Activated T-helper 1 cell treated with anti-CD3 and anti-CD28 coated beads, Interleukin-12 subunit alpha, Interleukin-12 subunit beta, Interleukin-2, Interleukin-4 antibody, amounts not matched to agents 30 ng/mL and 10 ng/mL and 1 ng/mL, durations not matched to agents 14 hours and 24 hours and 36 hours (primary cell): ENCODE data around the gene ENAH. TPM values are rescaled to one million over a fixed set of nuclear protein-coding genes. Genes with fewer than 3 reads are reported as not detected.

Experiments used
- DNase-seq: peaks from one replicate; pipeline ENCODE4 v3.0.0; 2021; ENCODE audit warnings: low spot score
- H3K27ac Mint-ChIP-seq: one replicate; pipeline ENCODE4 v1.8.0; 2021; ENCODE audit warnings: mild to moderate bottlenecking, mixed read lengths
- H3K27me3 Mint-ChIP-seq: one replicate; pipeline ENCODE4 v1.8.0; 2022; ENCODE audit warnings: mild to moderate bottlenecking, moderate library complexity, mixed read lengths; ENCODE audit not compliant: insufficient read depth
- H3K36me3 Mint-ChIP-seq: one replicate; pipeline ENCODE4 v1.8.0; 2021; ENCODE audit warnings: low read depth, mixed read lengths
- H3K4me1 Mint-ChIP-seq: one replicate; pipeline ENCODE4 v1.8.0; 2021; ENCODE audit warnings: low read depth, mixed read lengths
- H3K4me3 Mint-ChIP-seq: one replicate; pipeline ENCODE4 v1.8.0; 2021; ENCODE audit warnings: mild to moderate bottlenecking, moderate library complexity, mixed read lengths
- H3K9me3 Mint-ChIP-seq: one replicate; pipeline ENCODE4 v1.8.0; 2021; ENCODE audit warnings: mixed read lengths
- intact Hi-C: fragments of 100-400 bp; cut with micrococcal nuclease; formaldehyde crosslinking; loops from one replicate; pipeline ENCODE4 v1.15.1; 2024
- total RNA-seq: library from RNA; stranded (reverse); gene quantifications from 2 replicates; pipeline ENCODE4 v1.2.3, GENCODE V29; 2022

The ENAH gene
- total RNA-seq, 1 donor from 2014 or later, result 0.23 TPM

DNA sequence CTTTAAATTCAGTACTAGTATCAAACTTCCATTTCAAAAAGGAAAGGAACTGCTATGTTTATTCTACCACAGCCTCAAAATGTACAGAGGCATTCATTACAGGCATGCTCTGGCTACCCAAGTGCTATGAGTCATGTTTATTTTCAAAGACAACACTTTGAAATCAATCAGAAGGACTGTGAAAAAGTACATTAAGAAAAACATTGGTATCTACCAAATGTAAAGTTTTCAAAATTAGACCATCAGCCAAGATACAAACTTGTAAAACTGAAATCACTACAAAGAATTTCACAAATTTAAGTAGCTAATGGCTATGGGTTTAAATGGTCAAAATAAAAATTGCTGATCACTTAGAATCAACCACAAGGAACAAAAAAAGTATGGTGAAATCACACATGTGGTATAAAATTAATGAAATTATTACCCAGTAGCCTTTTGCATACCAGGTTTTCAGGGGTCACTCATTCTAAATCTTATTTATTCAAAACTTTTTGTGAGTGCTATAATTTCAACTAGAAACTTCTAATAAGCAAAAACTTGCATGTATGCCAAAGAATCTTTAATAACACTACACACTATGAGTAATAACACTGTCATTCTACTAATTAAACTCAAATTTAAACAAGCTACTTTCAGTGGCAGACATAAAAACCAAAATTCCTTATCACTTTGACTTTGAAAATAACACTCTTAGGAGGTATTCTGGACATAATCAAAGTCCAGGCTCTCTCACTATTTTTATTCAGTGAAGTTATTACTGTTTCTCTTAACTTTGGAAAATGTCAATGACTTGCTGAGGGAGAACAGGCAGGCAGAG lies 49.2 kb downstream of the ENAH start:
- Mint-ChIP-seq H3K27me3 (peaks cover 12% of the 10 kb centered on the region), H3K27ac (no peak overlapping the region), H3K9me3 (no peaks in the 10 kb centered on the region), H3K4me3 (no peak overlapping the region), H3K4me1 (no peaks in the 10 kb centered on the region), H3K36me3 (no peaks in the 10 kb centered on the region)
- DNase-seq, result no peak
- intact Hi-C loops, result no loop called here

- H3K4me3 Mint-ChIP-seq, result no peak overlapping the region
These were observed 50.2 kb downstream of the ENAH start for GRCh38 chr1:225602590-225603206.

DNA sequence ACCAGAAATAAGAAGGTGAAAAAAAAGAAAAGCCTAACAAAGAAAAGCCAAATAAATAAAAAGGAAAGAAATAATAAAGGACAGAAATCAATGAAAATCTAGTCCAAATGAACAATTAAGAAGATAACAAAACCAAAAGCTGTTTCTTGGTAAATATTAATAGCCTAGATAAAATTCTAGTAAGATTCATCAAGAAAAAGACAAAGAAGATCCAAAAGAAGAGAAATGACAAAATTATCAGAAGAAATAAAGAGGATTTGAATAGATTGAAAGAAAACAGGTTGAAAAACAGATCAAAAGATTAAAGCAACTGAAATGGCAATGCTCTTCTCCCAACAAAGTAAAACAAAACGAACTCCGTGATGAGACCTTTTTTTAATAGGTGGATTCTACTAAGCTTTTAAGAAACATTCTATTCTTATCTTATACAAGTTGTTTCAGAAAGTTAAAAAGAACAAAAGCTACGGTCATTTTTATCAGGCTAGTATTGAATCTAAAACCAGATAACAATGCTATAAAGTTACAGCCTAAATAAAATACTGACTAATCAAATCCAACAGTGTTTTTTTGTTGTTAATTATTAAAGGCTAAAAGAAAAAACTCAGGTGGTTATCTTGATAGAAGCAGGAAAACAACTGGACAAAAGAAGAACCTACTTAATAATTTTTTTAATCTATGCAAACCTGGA lies 50.9 kb downstream of the ENAH start:
- H3K36me3 Mint-ChIP-seq, result no peaks in the 10 kb centered on the region
- intact Hi-C loops, result no loop called here
- H3K4me1 Mint-ChIP-seq, result no peaks in the 10 kb centered on the region
- no peak for DNase-seq
- H3K4me3 Mint-ChIP-seq, result no peak overlapping the region
- H3K27me3 Mint-ChIP-seq, result peaks cover 10% of the 10 kb centered on the region
- no peaks in the 10 kb centered on the region for H3K9me3 Mint-ChIP-seq
- H3K27ac Mint-ChIP-seq, result no peak overlapping the region

More at GRCh38 chr1:225602590-225603206, 50.2 kb downstream of the ENAH start:
- peaks cover 10% of the 10 kb centered on the region for H3K27me3 Mint-ChIP-seq
- H3K4me1 Mint-ChIP-seq, result no peaks in the 10 kb centered on the region
- no peak overlapping the region for H3K27ac Mint-ChIP-seq
- no peak for DNase-seq
- intact Hi-C loops, result no loop called here
- H3K9me3 Mint-ChIP-seq, result no peaks in the 10 kb centered on the region
- no peaks in the 10 kb centered on the region for H3K36me3 Mint-ChIP-seq

- DNase-seq, result no peak
- intact Hi-C loops, result no loop called here
- Mint-ChIP-seq H3K27ac (no peak overlapping the region), H3K4me1 (no peaks in the 10 kb centered on the region), H3K36me3 (no peaks in the 10 kb centered on the region), H3K27me3 (peaks cover 17% of the 10 kb centered on the region), H3K9me3 (no peaks in the 10 kb centered on the region), H3K4me3 (no peak overlapping the region)
These were observed 54.1 kb downstream of the ENAH start for GRCh38 chr1:225598847-225599246.

DNA sequence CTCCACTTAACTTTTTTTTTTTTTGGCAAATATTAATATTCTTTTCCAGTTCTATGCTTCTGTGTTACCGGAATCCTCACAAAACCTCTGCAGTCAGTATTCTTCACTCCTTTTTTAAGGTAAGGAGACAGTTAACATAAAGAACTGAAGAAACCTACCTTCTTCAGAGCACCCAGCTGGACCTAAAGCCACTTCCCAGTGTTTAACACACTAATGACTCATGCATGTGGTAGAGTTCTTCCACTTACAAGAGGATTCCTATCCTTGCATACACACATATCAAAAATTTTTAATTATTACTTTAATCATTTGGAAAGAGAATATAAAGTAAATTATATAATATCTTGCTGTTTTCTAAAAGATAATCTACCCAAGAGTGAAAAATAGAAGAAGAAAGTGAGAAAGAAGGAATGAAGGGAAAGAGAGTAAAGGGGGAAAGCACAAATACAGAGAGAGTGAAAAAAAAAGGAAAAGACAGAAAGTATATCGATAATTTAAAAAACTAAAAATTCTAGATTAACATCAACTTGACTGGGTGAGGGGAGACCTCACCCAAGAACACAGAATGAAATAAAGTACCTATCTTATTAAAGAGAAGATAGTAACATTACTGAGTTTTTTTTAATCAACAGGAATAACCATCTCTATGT lies 54.9 kb downstream of the ENAH start:
- no peaks in the 10 kb centered on the region for H3K4me1 Mint-ChIP-seq
- no peak overlapping the region for H3K4me3 Mint-ChIP-seq
- H3K27ac Mint-ChIP-seq, result no peak overlapping the region
- H3K36me3 Mint-ChIP-seq, result no peaks in the 10 kb centered on the region
- peaks cover 14% of the 10 kb centered on the region for H3K27me3 Mint-ChIP-seq
- intact Hi-C loops, result no loop called here
- no peaks in the 10 kb centered on the region for H3K9me3 Mint-ChIP-seq
- no peak for DNase-seq

- no peaks in the 10 kb centered on the region for H3K9me3 Mint-ChIP-seq
- no peak for DNase-seq
- no peak overlapping the region for H3K27ac Mint-ChIP-seq
- no peaks in the 10 kb centered on the region for H3K4me1 Mint-ChIP-seq
- H3K4me3 Mint-ChIP-seq, result no peak overlapping the region
- no peaks in the 10 kb centered on the region for H3K36me3 Mint-ChIP-seq
- peaks cover 8% of the 10 kb centered on the region for H3K27me3 Mint-ChIP-seq
- intact Hi-C loops, result no loop called here
These were observed 56.2 kb downstream of the ENAH start for GRCh38 chr1:225596736-225597135.

DNA sequence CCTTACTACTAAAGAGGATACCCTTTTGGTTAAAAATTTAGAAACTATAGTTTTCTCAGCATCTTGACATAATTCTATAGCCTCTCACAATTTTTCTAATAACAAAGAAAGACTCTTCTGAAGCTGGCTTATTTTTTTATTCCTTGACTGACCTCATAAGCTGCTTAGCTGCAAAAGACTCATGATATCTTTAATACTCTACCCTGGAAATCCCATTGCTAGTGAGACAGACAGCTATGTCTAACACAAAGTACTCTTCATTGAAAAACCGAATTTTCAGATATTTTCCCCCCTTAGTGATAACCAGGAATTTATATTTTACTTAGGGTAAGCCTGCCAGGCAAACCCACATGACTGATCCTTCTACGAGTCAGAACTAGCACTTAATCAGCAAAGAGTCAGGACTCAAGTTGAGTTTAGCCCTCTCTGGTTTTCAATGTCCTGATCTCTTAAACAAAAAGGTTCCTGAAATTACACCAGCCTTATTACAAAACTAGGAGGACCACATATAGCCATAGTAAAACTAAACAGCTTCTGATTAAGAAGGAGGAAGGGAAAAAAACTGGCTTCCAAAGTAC lies 56.9 kb downstream of the ENAH start:
- Mint-ChIP-seq H3K27ac (no peak overlapping the region), H3K9me3 (no peaks in the 10 kb centered on the region), H3K27me3 (peaks cover 7% of the 10 kb centered on the region), H3K4me1 (no peaks in the 10 kb centered on the region), H3K36me3 (no peaks in the 10 kb centered on the region), H3K4me3 (no peak overlapping the region)
- intact Hi-C loops, result no loop called here
- no peak for DNase-seq

DNA sequence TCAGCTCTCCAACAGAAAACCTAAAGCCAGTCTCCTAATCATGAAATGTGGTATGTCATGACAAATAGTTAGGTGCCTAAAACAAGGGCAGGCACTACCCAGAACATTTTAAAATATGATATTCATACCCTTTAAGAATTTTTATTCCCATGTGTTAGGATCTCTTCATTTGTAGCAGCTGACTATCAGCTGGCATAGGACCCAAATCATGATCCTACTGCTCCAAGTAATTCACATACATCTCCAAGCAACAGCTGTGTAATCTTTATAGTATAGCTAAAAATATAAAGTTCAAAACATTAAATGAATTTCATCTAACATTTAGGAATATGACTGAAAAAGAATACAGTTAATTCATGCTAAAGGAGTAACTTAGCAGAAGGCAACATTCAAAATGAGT lies 57.5 kb downstream of the ENAH start:
- intact Hi-C loops, result no loop called here
- Mint-ChIP-seq H3K4me3 (no peak overlapping the region), H3K27ac (no peak overlapping the region), H3K36me3 (no peaks in the 10 kb centered on the region), H3K4me1 (no peaks in the 10 kb centered on the region), H3K9me3 (no peaks in the 10 kb centered on the region), H3K27me3 (peaks cover 7% of the 10 kb centered on the region)
- DNase-seq, result no peak

- Mint-ChIP-seq H3K27ac (no peak overlapping the region), H3K36me3 (no peaks in the 10 kb centered on the region)
These were observed 59.5 kb downstream of the ENAH start for GRCh38 chr1:225593414-225593813.

GRCh38 chr1:225592362-225593025 lies 60.4 kb downstream of the ENAH start:
- H3K36me3 Mint-ChIP-seq, result no peaks in the 10 kb centered on the region
- no peak overlapping the region for H3K4me3 Mint-ChIP-seq
- H3K27ac Mint-ChIP-seq, result no peak overlapping the region
- no peak for DNase-seq
- intact Hi-C loops, result no loop called here
- H3K4me1 Mint-ChIP-seq, result no peaks in the 10 kb centered on the region
- peaks cover 14% of the 10 kb centered on the region for H3K27me3 Mint-ChIP-seq
- no peaks in the 10 kb centered on the region for H3K9me3 Mint-ChIP-seq

More at GRCh38 chr1:225593414-225593813, 59.5 kb downstream of the ENAH start:
- H3K9me3 Mint-ChIP-seq, result no peaks in the 10 kb centered on the region
- no peak for DNase-seq
- H3K4me3 Mint-ChIP-seq, result no peak overlapping the region
- peaks cover 7% of the 10 kb centered on the region for H3K27me3 Mint-ChIP-seq
- intact Hi-C loops, result no loop called here
- no peaks in the 10 kb centered on the region for H3K4me1 Mint-ChIP-seq

- Mint-ChIP-seq H3K27me3 (peaks cover 20% of the 10 kb centered on the region), H3K9me3 (no peaks in the 10 kb centered on the region), H3K4me1 (no peaks in the 10 kb centered on the region), H3K4me3 (no peak overlapping the region), H3K36me3 (no peaks in the 10 kb centered on the region), H3K27ac (no peak overlapping the region)
- intact Hi-C loops, result no loop called here
- DNase-seq, result no peak
These were observed 65.6 kb downstream of the ENAH start for GRCh38 chr1:225587310-225587709.

DNA sequence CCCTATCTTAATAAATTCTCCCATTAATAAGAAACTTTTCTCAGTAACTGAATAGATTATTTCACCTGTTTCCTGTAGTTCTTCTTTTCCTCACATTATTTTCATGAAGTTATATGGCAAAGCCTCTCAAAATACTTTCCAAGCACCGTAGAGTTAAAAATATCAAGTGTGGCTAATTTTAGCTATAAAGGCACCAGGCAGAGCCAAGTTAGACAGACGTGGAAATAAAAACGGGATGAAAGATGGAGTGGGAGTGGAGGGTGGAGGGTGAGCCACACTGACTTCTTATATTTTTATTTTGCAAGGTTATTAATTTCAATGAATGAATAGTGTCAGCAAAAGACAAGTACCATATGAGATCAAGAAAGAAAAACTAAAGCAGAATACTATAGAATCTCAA lies 71.7 kb downstream of the ENAH start:
- Mint-ChIP-seq H3K4me1 (no peaks in the 10 kb centered on the region), H3K36me3 (no peaks in the 10 kb centered on the region)
- DNase-seq, result no peak

More for the DNA sequence above, 71.7 kb downstream of the ENAH start:
- intact Hi-C loops, result no loop called here
- H3K4me3 Mint-ChIP-seq, result no peak overlapping the region
- H3K27me3 Mint-ChIP-seq, result peaks cover 10% of the 10 kb centered on the region
- no peak overlapping the region for H3K27ac Mint-ChIP-seq
- H3K9me3 Mint-ChIP-seq, result no peaks in the 10 kb centered on the region
